ENCODE results near the gene CYP11A1. TPM values are rescaled to one million over a fixed set of nuclear protein-coding genes. Genes with fewer than 3 reads are reported as not detected.

CYP11A1 gene
- total RNA-seq, 2 experiments from 2014 or later = 0.29 to 0.31 TPM

GRCh38 chr15:74389241-74390048 lies 22.0 kb upstream of the CYP11A1 start:
- DNase-seq (no peak), ATAC-seq (no peak)
- H3K36me3 Mint-ChIP-seq (ENCODE audit: low read depth) = no peaks in the 10 kb centered on the region
- CTCF ChIA-PET = interaction anchor here (0.6 to 1.8 kb wide), 5 partner anchors 13 to 566 kb away, joined by 3 to 5 read pairs (median 3); no protein-coding TSS in a partner anchor
- intact Hi-C loops (cut with micrococcal nuclease) = no loop called here
- H3K27me3 Mint-ChIP-seq = no peaks in the 10 kb centered on the region
- TF ChIP-seq CTCF (IDR thresholded peaks at IDR 0.05) = no peak
- peaks cover 79% of the 10 kb centered on the region for H3K4me1 Mint-ChIP-seq (ENCODE audit: low read depth)
- H3K27ac Mint-ChIP-seq = peak overlapping the region; percentile 71
- no peak overlapping the region for H3K4me3 Mint-ChIP-seq
- POLR2A ChIA-PET = interaction anchor here (0.7 to 2.2 kb wide), 6 partner anchors 7 to 40 kb away, joined by 3 to 10 read pairs (median 4); no protein-coding TSS in a partner anchor
- H3K9me3 Mint-ChIP-seq = no peaks in the 10 kb centered on the region

DNA sequence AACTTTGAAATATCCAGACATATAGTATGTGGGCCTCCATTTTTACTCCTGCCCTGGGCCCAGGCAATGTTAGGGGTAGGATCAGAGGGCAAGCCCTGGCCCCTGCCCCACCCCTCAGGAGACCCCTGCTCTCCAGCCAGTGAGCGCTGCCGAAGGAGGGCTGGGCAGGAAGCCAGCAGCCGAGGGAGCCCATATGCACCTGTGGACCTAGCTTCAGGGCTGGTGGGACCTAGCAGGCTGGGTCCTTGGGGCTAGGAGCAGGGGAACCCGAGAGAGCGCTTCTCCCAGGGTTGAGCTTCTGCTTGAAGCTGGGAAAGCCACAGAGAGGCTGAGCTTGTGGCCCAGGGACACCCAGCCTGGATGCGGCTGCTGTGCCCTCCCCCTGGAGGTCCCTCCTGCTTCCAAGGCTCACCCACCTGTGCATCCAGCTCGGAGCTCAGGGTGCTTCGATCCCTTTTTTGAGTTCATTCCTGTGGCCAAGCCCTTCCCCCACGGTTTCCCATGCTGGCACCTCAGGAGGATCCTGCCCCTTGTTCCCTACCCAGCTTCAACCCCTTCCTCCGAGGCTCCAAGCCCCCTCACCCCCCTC lies 21.0 kb upstream of the CYP11A1 start:
- ATAC-seq (no peak), DNase-seq (no peak)
- Mint-ChIP-seq H3K36me3 (ENCODE audit: low read depth) (no peaks in the 10 kb centered on the region), H3K4me1 (ENCODE audit: low read depth) (peaks cover 79% of the 10 kb centered on the region), H3K27me3 (no peaks in the 10 kb centered on the region), H3K27ac (peak overlapping the region; percentile 71), H3K9me3 (no peaks in the 10 kb centered on the region), H3K4me3 (no peak overlapping the region)
- intact Hi-C loops (cut with micrococcal nuclease) = no loop called here
- ChIA-PET POLR2A (interaction anchor here (0.7 to 1.5 kb wide), 5 partner anchors 8 to 41 kb away, joined by 3 to 7 read pairs (median 4); no protein-coding TSS in a partner anchor), CTCF (interaction anchor here (1.0 to 1.8 kb wide), 2 partner anchors 14 to 43 kb away, joined by 3 to 5 read pairs; no protein-coding TSS in a partner anchor)
- no peak for TF ChIP-seq CTCF (IDR thresholded peaks at IDR 0.05)

DNA sequence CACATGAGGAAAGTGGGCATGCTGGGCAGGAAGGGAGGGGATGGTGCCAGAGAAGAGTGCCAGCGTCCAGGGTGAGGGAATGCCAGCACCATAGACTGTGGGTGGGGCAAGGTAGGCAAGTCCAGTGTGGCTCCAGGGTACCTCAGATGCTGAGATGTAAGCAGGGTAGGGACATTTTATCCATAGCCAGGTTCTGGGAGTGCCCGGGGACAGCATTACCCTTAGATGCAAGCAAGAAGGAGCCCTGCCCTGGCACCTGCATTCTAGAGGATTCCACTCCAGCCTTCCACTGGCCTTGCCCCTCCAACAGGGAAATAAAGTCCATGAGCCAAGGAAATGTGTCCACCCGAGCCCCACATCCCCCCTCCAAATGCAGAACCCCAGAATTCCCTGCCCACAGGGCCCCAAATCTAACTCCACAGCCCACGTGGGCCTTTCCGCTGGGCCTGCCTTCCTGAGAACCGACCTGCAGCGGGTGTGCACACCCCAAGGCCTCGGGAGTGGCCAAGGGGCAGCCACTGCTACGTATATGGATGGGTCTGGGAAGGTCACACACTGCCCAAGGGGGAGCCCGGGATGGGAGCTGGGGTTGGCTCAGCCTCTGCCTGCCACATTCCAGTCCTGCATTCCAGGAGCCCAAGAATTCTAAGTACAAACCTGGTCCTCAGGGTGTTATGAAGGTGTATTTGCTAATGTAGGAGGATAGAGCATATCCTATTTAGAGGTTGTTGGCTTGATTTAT lies 20.3 kb upstream of the CYP11A1 start:
- no peak for ATAC-seq
- no peak for DNase-seq
- no peak for TF ChIP-seq CTCF (IDR thresholded peaks at IDR 0.05)
- H3K4me3 Mint-ChIP-seq = no peak overlapping the region
- intact Hi-C loops (cut with micrococcal nuclease) = no loop called here
- ChIA-PET POLR2A (interaction anchor here (1.2 to 1.5 kb wide), 5 partner anchors 8 to 42 kb away, joined by 3 to 7 read pairs (median 4); no protein-coding TSS in a partner anchor), CTCF (interaction anchor here (1.0 to 17.3 kb wide), 4 partner anchors 7 to 50 kb away, joined by 3 to 840 read pairs (median 22); partner anchors contain the start of gene SEMA7A)
- H3K4me1 Mint-ChIP-seq (ENCODE audit: low read depth) = peaks cover 79% of the 10 kb centered on the region
- H3K9me3 Mint-ChIP-seq = no peaks in the 10 kb centered on the region
- H3K27ac Mint-ChIP-seq = no peak overlapping the region
- no peaks in the 10 kb centered on the region for H3K36me3 Mint-ChIP-seq (ENCODE audit: low read depth)
- no peaks in the 10 kb centered on the region for H3K27me3 Mint-ChIP-seq

DNA sequence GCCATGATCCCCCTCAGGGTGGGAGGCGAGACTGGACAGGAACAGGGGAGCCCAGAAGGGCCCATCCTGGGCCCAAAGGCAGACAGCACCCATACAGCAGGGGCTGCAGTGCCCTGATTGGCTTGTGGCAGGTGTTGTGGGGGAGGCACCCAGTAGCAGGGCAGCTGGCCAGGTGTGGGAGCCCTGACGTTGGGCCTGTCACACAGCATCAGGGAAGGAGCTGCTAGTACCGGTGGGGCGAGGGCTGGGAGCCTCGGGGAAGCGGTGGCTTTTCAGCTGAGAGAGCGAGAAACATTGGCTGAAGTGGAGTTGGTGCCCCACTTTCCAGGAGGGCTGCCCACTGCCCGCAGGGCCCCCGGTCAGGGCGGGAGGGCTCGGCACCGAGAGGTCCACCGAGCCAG lies 19.7 kb upstream of the CYP11A1 start:
- POLR2A ChIA-PET = interaction anchor here (1.3 to 6.7 kb wide), 3 partner anchors 9 to 15 kb away, joined by 3 to 141 read pairs (median 4); no protein-coding TSS in a partner anchor
- peaks cover 79% of the 10 kb centered on the region for H3K4me1 Mint-ChIP-seq (ENCODE audit: low read depth)
- H3K4me3 Mint-ChIP-seq = no peak overlapping the region
- intact Hi-C loops (cut with micrococcal nuclease) = no loop called here
- no peaks in the 10 kb centered on the region for H3K36me3 Mint-ChIP-seq (ENCODE audit: low read depth)
- no peak for ATAC-seq
- H3K27me3 Mint-ChIP-seq = no peaks in the 10 kb centered on the region
- no peaks in the 10 kb centered on the region for H3K9me3 Mint-ChIP-seq
- peak overlapping the region; percentile 9 for H3K27ac Mint-ChIP-seq
- CTCF ChIA-PET = interaction anchor here (4.0 to 17.3 kb wide), 2 partner anchors 8 to 51 kb away, joined by 40 to 840 read pairs; partner anchors contain the start of gene SEMA7A
- DNase-seq = no peak
- TF ChIP-seq CTCF (IDR thresholded peaks at IDR 0.05) = no peak

All from activated CD8-positive, alpha-beta T cell treated with anti-CD3 and anti-CD28 coated beads for 36 hours (primary cell).